Hematopoietic multipotent progenitor cell treated with erythropoietin and hydrocortisone succinate and interleukin-3 and kit ligand, for 8 days (in vitro differentiated cells): Measurements from ENCODE around the gene RICTOR.
"Not testable (repeated sequence)": the region's sequence is repeated elsewhere in the genome, so short reads cannot be mapped to it uniquely, and the experiment has no call there.

Experiments used
- DNase-seq: peaks from one replicate; pipeline ENCODE4 v3.0.0-alpha.2; 2015

Gene RICTOR

DNA sequence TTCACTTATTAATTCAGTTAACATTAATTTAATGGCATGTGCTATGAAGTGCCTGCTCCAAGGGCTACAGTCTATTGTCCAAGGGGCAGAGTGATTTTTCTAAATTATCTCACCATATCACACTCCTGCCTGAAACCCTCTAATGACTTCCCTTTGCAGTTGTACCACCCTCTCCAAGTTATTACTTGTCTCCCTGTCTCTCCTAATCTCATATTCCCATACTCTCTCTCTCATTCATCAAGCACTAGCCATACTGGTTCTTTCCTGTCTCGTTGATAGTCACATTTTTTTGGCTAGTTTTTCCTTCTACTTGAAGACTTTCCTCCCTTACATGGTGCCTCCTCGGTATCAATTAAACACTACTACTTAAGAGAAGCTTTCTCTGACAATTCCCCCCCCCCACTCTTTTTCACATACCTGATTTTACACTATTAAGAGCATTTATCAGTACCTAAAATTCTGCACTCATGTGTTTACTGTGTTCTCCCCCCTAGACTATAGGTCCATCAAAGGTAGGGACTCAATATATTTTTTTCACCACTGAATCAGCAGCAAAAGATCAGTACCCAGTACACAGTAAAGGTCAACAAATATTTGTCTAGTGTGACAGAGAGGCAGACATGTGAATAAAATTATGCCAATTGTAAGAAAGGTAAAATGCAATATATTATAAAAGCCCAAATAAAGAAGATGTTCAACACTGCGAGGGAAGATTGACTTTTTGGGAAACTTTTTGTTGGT, 19.0 kb downstream of the RICTOR start:
- peak; percentile 50 for DNase-seq

DNA sequence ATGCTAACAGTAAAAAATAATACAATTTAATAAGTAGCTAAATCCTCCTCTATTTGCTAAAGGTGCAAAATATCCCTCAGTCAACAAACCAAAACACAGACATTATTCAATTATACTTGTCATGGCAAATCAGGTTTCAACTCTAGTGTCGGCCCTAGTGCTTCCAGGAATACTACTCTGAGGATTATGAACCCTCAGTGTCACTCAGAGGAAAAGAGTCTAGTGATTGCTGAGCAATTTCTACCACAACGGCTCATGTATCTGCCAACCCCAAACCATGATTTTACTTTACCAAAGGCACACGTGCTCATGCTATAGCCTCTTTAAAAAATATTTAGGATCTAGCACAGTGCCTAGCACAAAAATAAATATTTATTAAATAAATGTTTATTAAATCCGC, 21.0 kb downstream of the RICTOR start:
- no peak for DNase-seq

- DNase-seq, result no peak
Observed at GRCh38 chr5:39052141-39052540, 22.1 kb downstream of the RICTOR start.

- DNase-seq, result no peak
Observed at GRCh38 chr5:39049315-39049714, 24.9 kb downstream of the RICTOR start.

- peak; percentile 48 for DNase-seq
Observed at GRCh38 chr5:39040875-39041274, 33.3 kb downstream of the RICTOR start.

- DNase-seq, result not testable (repeated sequence)
Observed at GRCh38 chr5:39034493-39034892, 39.7 kb downstream of the RICTOR start.

GRCh38 chr5:39031041-39031440, 43.2 kb downstream of the RICTOR start:
- no peak for DNase-seq

DNA sequence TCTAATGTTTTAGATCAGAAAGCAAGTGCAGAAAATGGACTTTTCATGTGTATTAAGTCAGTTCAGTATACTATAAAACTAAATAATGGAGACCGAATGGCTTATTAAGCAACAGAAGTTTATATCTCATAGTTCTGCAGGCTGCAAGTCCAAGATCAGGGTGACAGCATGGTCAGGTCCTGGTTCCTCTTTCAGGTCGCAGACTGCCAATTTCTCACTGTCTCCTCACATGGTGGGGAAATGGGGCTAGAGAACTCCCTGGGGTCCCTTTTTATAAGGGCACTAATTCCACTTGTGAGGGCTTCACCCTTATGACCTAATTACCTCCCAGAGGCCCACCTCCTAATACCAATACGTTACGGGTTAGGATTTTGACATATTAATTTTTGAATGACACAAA, 48.7 kb downstream of the RICTOR start:
- DNase-seq, result no peak

DNA sequence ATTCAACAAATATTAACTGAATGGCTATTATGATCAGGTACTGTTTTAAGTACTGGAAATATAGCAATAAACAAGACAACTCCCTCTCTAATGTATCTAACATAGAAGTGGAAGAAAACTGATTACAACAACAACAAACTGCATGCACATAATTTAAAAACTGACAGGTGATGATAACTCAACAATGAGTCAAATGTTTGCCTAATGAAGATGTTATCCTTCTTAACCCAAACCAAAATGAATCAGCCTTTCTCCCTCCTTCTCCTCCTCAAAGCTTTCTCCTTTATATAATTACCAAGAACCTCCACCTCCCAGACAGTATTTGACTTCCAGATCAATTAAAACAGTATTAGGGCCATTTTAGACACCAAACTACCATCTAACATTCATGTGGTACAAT, 49.3 kb downstream of the RICTOR start:
- DNase-seq, result no peak

DNA sequence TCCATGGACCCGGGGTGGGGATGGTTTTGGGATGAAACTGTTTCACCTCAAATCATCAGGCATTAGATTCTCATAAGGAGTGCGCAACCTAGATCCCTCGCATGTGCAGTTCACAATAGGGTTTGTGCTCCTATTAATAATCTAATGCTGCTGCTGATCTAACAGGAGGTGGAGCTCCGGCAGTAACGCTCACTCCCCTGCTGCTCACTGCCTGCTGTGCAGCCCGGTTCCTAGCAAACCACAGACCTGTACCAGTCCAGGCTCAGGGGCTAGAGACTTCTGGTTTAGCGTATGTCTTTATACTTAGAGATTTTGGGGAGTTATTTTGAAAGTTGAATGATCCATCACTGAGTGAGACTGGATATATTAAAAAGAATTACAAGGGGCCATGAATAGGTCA, 50.2 kb downstream of the RICTOR start:
- no peak for DNase-seq

DNA sequence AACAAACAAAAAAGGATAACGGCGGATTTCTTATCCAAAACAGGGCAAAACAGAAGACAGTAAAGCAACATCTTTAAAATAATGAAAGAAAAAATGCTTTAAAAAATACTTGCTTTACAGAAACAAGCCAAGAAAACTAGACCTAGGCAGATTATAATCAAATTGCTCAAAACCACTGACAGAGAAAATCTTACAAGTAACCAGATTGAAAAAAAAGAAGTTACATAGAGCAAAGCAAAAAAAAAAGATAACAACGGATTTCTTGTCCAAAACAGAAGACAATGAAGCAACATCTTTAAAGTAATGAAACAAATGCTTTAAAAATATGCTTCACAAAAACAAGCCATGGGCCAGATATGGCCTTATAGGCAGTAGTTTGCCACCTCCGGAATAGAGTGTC, 51.1 kb downstream of the RICTOR start:
- DNase-seq, result no peak

DNA sequence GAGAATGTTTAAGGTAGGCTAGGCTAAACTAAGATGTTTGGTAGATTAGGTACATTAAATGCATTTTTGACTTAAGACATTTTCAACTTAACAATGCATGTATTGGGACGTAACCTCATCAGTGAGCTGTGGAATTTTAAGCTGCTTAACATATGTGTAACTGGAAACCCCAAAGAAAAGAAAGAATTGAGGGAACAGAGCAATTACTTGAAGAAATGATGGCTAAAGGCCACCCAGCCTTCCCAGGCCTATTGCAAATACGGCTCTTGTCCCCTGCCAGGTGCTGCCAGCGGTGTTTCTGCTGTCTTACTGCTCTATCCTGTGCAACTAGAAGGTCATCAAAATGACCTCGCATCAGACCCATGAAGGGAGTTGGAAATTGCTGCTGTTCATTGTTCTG, 52.0 kb downstream of the RICTOR start:
- no peak for DNase-seq

GRCh38 chr5:39021413-39021812, 52.8 kb downstream of the RICTOR start:
- DNase-seq, result no peak

DNA sequence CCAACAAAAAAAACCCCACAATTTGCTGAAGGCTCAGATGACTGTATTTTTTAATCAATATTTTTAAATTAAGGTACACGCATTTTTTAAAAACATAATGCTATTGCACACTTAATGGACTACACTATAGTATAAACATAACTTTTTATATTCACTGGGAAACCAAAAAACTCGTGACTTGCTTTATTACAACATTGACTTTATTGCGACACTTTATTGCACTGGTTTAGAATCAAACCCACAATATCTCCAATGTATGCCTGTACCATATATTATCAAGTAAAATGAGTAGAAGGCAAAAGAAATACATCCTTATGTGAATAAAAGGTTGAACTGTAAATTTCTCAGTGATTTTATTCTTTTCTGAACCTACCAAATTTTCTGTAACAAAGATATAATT, 53.7 kb downstream of the RICTOR start:
- DNase-seq, result no peak

GRCh38 chr5:39019254-39019653, 54.9 kb downstream of the RICTOR start:
- DNase-seq, result no peak

GRCh38 chr5:39017504-39017903, 56.7 kb downstream of the RICTOR start:
- no peak for DNase-seq

GRCh38 chr5:39016587-39017275, 57.5 kb downstream of the RICTOR start:
- DNase-seq, result peak; percentile 81

- DNase-seq, result no peak
Observed at GRCh38 chr5:39015743-39016586, 58.2 kb downstream of the RICTOR start.

DNA sequence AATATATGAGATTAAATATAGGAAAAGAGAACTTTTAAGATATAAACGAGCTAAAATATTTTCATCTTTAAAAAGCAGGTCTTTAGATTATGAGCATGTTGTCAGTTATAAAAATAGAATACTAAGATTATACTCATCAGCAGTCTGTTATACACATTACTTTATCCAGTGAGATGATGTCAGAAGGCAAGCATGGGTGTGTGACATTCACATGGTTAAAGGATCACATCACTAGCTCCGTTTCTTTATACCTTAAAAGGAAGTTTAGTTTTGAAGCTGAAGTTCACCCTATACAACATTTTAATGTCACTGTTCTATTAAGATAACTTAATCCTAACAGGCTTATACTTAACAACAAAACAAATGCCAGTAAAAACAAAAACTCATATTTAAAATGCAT, 59.6 kb downstream of the RICTOR start:
- DNase-seq, result no peak

- DNase-seq, result no peak
Observed at GRCh38 chr5:39013938-39014337, 60.3 kb downstream of the RICTOR start.

DNA sequence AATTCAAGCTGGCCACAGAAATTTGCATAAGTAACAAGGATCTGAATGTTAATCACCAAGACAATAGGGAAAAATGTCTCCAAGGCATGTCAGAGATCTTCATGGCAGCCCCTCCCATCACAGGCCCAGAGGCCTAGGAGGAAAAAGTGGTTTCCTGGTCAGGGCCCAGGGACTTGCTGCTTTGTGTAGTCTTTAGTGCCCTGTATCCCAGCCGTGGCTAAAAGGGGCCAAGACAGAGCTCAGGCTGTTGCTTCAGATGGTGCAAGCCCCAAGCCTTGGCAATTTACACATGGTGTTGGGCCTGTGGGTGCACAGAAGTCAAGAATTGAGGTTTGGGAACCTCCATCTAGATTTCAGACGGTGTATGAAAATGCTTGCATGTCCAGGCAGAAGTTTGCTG, 63.2 kb downstream of the RICTOR start:
- not testable (repeated sequence) for DNase-seq

- DNase-seq, result no peak
Observed at GRCh38 chr5:39009981-39010380, 64.2 kb downstream of the RICTOR start.

DNA sequence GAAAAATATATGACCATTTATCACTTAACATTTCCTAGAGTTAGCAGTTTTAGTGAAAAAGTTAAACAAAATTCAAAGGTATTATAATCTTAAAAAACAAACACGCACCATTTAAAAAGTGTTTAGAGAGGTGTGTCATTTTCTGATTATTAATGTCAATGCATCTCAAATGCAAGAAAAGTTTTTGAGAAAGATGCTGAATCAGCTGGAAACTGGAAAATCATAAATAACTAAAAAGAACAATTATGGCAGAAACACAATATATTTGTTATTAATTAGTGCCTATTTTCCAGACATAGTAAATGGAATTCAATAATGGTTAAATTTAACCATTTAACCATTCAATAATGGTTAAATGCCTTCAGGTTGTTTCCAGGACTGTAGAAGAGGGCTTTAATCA, 64.9 kb downstream of the RICTOR start:
- DNase-seq, result no peak

DNA sequence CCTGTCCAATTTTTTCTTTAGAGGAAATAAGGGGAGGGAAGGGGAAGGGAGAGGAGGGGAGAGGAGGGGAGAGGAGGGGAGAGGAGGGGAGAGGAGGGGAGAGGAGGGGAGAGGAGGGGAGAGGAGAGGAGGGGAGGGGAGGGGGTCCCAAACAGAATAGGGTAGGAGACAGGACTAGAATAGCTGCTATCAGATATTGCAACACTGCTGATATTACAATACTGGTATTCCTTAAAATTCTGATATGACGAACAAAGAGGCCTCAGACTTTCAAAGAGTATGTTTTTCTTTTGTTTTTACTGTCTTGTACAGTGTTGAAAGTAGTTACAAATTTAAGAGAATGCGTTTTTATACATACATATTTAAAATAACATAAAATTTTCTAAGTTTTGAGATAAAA, 67.5 kb downstream of the RICTOR start:
- no peak for DNase-seq
